Vagina (tissue), 2 donors: ENCODE results near the gene PLXNA1. TPM values are rescaled to one million over a fixed set of nuclear protein-coding genes. Genes with fewer than 3 reads are reported as not detected.

Source experiments
- DNase-seq, 2 donors: peaks; one replicate each; pipeline ENCODE4 v3.0.0-alpha.2; 2017; ENCODE audit errors: extremely low spot score in 2 of 2
- H3K27ac ChIP-seq: fragments of 200-600 bp; sonication (generic); one replicate; pipeline ENCODE4 v1.5.1; 2019
- H3K27me3 ChIP-seq: fragments of 200-600 bp; sonication (generic); one replicate; pipeline ENCODE4 v1.5.1; 2019
- H3K36me3 ChIP-seq, 2 donors: fragments of 200-600 bp; sonication (generic); one replicate each; pipeline ENCODE4 v1.5.1; 2017 to 2019
- H3K4me1 ChIP-seq: fragments of 200-600 bp; sonication (generic); one replicate; pipeline ENCODE4 v1.5.1; 2019
- H3K4me3 ChIP-seq, 2 donors: fragments of 200-600 bp; sonication (generic); 1 replicate in 1 of 2; 2 replicates in 1 of 2; pipeline ENCODE4 v1.5.1; 2016 to 2019
- H3K9me3 ChIP-seq: fragments of 200-600 bp; sonication (generic); one replicate; pipeline ENCODE4 v1.5.1; 2019
- POLR2A ChIP-seq, 2 donors: fragments of 450-650 bp; IDR thresholded peaks; one replicate each; pipeline ENCODE4 v1.6.1; 2017; ENCODE audit warnings: antibody characterized with exemption in 2 of 2, mild to moderate bottlenecking in 2 of 2, moderate library complexity in 2 of 2
- POLR2AphosphoS5 ChIP-seq, 2 donors: sonication (generic); formaldehyde crosslinking; IDR thresholded peaks; one replicate each; pipeline ENCODE4 v1.9.0; 2017; ENCODE audit warnings: antibody characterized with exemption in 2 of 2, mild to moderate bottlenecking in 2 of 2, low read depth in 1 of 2; ENCODE audit not compliant: insufficient read depth in 1 of 2
- intact Hi-C: fragments of 100-400 bp; cut with DNase I; formaldehyde crosslinking; loops from one replicate; pipeline ENCODE4 v1.15.1; 2023
- total RNA-seq: library from RNA; depleted of rRNA; stranded (reverse); fragments of >200 nt; gene quantifications from one replicate; pipeline ENCODE4 v1.2.3, GENCODE V29; 2016
- TF ChIP-seq, protein P1 (sequence below), 3 experiments: fragments of 450-650 bp in 2 of 3; fragments of 200-600 bp in 1 of 3; sonication (generic) in 1 of 3; IDR thresholded peaks; one replicate each; pipeline ENCODE4 v1.5.1; 2017 to 2019; ENCODE audit warnings: antibody characterized with exemption in 3 of 3, mild to moderate bottlenecking in 2 of 3, moderate library complexity in 2 of 3

PLXNA1 gene
- total RNA-seq, 1 donor from 2014 or later: 31.4 TPM

DNA sequence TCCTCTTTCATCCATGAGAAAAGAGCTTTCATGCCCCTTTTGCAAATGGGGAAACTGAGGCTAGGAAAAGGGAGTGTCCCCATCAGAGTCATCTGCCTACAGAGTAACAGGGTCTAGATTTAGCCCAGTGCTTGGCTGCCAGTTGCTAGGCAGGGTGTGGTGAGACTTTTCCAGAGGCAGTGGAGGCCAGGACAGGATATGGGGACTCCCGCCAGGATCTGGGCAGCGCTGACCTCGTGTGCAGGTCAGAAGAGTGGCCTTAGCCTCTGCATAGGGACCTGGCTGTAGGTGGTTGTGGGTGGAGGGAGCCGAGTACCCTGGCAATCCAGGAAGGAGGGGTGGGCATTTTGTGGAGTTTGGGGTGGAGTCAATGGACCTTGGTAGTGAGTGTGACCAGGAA lies 4.2 kb downstream of the PLXNA1 start:
- Histone ChIP-seq H3K36me3 (peaks cover 0 to 10% of the 10 kb centered on the region in 2 donors), H3K27me3 (no peaks in the 10 kb centered on the region), H3K27ac (no peak overlapping the region), H3K9me3 (no peaks in the 10 kb centered on the region), H3K4me3 (no peak overlapping the region), H3K4me1 (peaks cover 69% of the 10 kb centered on the region)
- no peak for DNase-seq
- TF ChIP-seq POLR2A (IDR thresholded peaks at IDR 0.05) (no peak), POLR2AphosphoS5 (IDR thresholded peaks at IDR 0.05; ENCODE audit: insufficient read depth in 1 of 2, low read depth in 1 of 2) (no peak)
- TF ChIP-seq, protein P1, sequence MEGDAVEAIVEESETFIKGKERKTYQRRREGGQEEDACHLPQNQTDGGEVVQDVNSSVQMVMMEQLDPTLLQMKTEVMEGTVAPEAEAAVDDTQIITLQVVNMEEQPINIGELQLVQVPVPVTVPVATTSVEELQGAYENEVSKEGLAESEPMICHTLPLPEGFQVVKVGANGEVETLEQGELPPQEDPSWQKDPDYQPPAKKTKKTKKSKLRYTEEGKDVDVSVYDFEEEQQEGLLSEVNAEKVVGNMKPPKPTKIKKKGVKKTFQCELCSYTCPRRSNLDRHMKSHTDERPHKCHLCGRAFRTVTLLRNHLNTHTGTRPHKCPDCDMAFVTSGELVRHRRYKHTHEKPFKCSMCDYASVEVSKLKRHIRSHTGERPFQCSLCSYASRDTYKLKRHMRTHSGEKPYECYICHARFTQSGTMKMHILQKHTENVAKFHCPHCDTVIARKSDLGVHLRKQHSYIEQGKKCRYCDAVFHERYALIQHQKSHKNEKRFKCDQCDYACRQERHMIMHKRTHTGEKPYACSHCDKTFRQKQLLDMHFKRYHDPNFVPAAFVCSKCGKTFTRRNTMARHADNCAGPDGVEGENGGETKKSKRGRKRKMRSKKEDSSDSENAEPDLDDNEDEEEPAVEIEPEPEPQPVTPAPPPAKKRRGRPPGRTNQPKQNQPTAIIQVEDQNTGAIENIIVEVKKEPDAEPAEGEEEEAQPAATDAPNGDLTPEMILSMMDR (IDR thresholded peaks at IDR 0.05): no peak
- intact Hi-C loops: loop anchor here (10.0 kb wide), 1 partner anchor 558 kb away; no protein-coding TSS in a partner anchor

DNA sequence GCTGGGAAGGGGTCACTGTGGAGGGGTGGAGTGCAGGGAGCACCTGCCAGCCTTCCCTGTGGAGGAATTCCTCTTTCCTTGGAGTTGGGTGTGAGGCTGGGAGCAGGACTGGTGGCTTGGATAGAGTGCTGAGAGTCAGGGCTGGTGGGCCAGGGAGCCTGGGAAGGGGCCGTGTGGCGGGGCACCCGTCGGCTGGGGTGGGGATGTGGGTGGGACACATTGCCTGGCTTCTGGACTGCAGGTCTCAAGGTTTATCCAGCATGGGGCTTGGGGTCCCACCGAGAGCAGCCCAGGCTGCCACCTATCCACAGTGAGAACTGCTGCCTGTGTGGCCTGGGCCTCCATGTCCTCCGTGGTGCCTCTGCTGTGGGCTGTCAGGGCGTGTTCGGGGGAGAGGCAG lies 4.7 kb downstream of the PLXNA1 start:
- Histone ChIP-seq H3K9me3 (no peaks in the 10 kb centered on the region), H3K36me3 (peaks cover 0 to 10% of the 10 kb centered on the region in 2 donors), H3K27me3 (no peaks in the 10 kb centered on the region), H3K27ac (no peak overlapping the region), H3K4me1 (peaks cover 69% of the 10 kb centered on the region), H3K4me3 (no peak overlapping the region)
- TF ChIP-seq POLR2A (IDR thresholded peaks at IDR 0.05): no peak
- no peak for TF ChIP-seq POLR2AphosphoS5 (IDR thresholded peaks at IDR 0.05; ENCODE audit: insufficient read depth in 1 of 2, low read depth in 1 of 2)
- TF ChIP-seq, protein P1 (IDR thresholded peaks at IDR 0.05): no peak
- intact Hi-C loops: loop anchor here (10.0 kb wide), 1 partner anchor 557 kb away; no protein-coding TSS in a partner anchor
- DNase-seq: no peak

DNA sequence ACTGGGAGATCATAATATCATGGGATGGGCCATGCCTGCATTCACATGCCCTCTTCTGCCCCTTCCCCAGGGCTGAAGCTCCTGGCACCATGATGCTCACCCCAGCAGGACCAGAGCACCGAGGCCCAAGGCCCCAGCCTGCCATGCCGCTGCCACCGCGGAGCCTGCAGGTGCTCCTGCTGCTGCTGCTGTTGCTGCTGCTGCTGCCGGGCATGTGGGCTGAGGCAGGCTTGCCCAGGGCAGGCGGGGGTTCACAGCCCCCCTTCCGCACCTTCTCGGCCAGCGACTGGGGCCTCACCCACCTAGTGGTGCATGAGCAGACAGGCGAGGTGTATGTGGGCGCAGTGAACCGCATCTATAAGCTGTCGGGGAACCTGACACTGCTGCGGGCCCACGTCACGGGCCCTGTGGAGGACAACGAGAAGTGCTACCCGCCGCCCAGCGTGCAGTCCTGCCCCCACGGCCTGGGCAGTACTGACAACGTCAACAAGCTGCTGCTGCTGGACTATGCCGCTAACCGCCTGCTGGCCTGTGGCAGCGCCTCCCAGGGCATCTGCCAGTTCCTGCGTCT lies 5.6 kb downstream of the PLXNA1 start:
- H3K4me3 ChIP-seq: no peak overlapping the region
- no peak for DNase-seq
- H3K36me3 ChIP-seq: peaks cover 0 to 10% of the 10 kb centered on the region in 2 donors
- H3K27ac ChIP-seq: no peak overlapping the region
- no peaks in the 10 kb centered on the region for H3K9me3 ChIP-seq
- H3K4me1 ChIP-seq: peaks cover 77% of the 10 kb centered on the region
- TF ChIP-seq, protein P1 (IDR thresholded peaks at IDR 0.05): no peak
- TF ChIP-seq POLR2A (IDR thresholded peaks at IDR 0.05) (no peak), POLR2AphosphoS5 (IDR thresholded peaks at IDR 0.05; ENCODE audit: insufficient read depth in 1 of 2, low read depth in 1 of 2) (no peak)
- intact Hi-C loops: loop anchor here (10.0 kb wide), 1 partner anchor 556 kb away; no protein-coding TSS in a partner anchor
- no peaks in the 10 kb centered on the region for H3K27me3 ChIP-seq

DNA sequence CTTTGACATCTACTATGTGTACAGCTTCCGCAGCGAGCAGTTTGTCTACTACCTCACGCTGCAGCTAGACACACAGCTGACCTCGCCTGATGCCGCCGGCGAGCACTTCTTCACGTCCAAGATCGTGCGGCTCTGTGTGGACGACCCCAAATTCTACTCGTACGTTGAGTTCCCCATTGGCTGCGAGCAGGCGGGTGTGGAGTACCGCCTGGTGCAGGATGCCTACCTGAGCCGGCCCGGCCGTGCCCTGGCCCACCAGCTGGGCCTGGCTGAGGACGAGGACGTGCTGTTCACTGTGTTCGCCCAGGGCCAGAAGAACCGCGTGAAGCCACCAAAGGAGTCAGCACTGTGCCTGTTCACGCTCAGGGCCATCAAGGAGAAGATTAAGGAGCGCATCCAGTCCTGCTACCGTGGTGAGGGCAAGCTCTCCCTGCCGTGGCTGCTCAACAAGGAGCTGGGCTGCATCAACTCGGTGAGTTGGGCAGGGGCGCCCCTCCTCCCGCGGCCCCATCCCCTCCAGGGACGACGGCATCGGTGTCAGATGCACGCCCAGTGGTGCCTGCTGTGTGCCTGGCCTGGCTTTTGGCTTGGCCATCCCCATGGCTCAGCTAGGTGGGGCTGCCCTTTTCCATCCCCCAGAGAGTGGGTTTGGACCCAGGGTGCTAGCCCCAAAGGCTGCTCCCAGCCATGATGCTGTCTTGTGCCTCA lies 6.6 kb downstream of the PLXNA1 start:
- Histone ChIP-seq H3K27me3 (no peaks in the 10 kb centered on the region), H3K4me3 (no peak overlapping the region), H3K36me3 (peaks cover 0 to 10% of the 10 kb centered on the region in 2 donors), H3K27ac (no peak overlapping the region), H3K9me3 (no peaks in the 10 kb centered on the region), H3K4me1 (peaks cover 77% of the 10 kb centered on the region)
- intact Hi-C loops: loop anchor here (10.0 kb wide), 1 partner anchor 555 kb away; no protein-coding TSS in a partner anchor
- DNase-seq: no peak
- TF ChIP-seq POLR2AphosphoS5 (IDR thresholded peaks at IDR 0.05; ENCODE audit: insufficient read depth in 1 of 2, low read depth in 1 of 2) (no peak), POLR2A (IDR thresholded peaks at IDR 0.05) (no peak)
- TF ChIP-seq, protein P1 (IDR thresholded peaks at IDR 0.05): no peak
